ENCODE results near the gene PRR18. TPM values are rescaled to one million over a fixed set of nuclear protein-coding genes. Genes with fewer than 3 reads are reported as not detected.

The PRR18 gene
- total RNA-seq, result 0.29 TPM in 1 of 2 replicates, not detected in the other

GRCh38 chr6:166308033-166308768 is at the start of gene PRR18:
TSS of gene PRR18 (minus strand) at chr6:166308392. CDS start at chr6:166308142, 250 bp downstream.
- no peak for DNase-seq (ENCODE audit: insufficient read length, low spot score, missing footprints)
- Histone ChIP-seq H4K20me1 (ENCODE audit: insufficient read depth, low read length) (no peaks in the 10 kb centered on the region), H2AFZ (ENCODE audit: low read length) (no peak within 1 kb of the TSS), H3K36me3 (ENCODE audit: insufficient read depth, low read length) (no peaks in the 10 kb centered on the region), H3K9me3 (ENCODE audit: low read depth, low read length) (no peaks in the 10 kb centered on the region), H3K79me2 (ENCODE audit: insufficient read depth, low read length) (no peaks in the 10 kb centered on the region), H3K4me1 (ENCODE audit: insufficient read depth, low read length) (no peaks in the 10 kb centered on the region), H3K4me3 (ENCODE audit: insufficient read depth, low read length) (peak within 1 kb of the TSS; percentile 47), H3K27me3 (ENCODE audit: insufficient read depth, low read length) (peaks cover 49% of the 10 kb centered on the region), H3K27ac (ENCODE audit: low read depth, low read length) (no peak within 1 kb of the TSS), H3K4me2 (ENCODE audit: insufficient read depth, low read length) (no peak within 1 kb of the TSS)
- TF ChIP-seq CTCF (IDR thresholded peaks at IDR 0.05; ENCODE audit: extremely low read depth, low read depth, low read length), result no peak

GRCh38 chr6:166355552-166355951 is 47.4 kb upstream of the PRR18 start:
- H2AFZ ChIP-seq (ENCODE audit: low read length), result no peak overlapping the region
- peaks cover 4% of the 10 kb centered on the region for H3K4me1 ChIP-seq (ENCODE audit: insufficient read depth, low read length)
- H3K27me3 ChIP-seq (ENCODE audit: insufficient read depth, low read length), result peaks cover 6% of the 10 kb centered on the region
- H3K27ac ChIP-seq (ENCODE audit: low read depth, low read length), result no peak overlapping the region
- no peak for DNase-seq (ENCODE audit: insufficient read length, low spot score, missing footprints)
- H3K9me3 ChIP-seq (ENCODE audit: low read depth, low read length), result no peaks in the 10 kb centered on the region
- no peaks in the 10 kb centered on the region for H4K20me1 ChIP-seq (ENCODE audit: insufficient read depth, low read length)
- H3K4me2 ChIP-seq (ENCODE audit: insufficient read depth, low read length), result no peak overlapping the region
- no peak overlapping the region for H3K4me3 ChIP-seq (ENCODE audit: insufficient read depth, low read length)
- H3K79me2 ChIP-seq (ENCODE audit: insufficient read depth, low read length), result no peaks in the 10 kb centered on the region
- H3K36me3 ChIP-seq (ENCODE audit: insufficient read depth, low read length), result no peaks in the 10 kb centered on the region
- no peak for TF ChIP-seq CTCF (IDR thresholded peaks at IDR 0.05; ENCODE audit: extremely low read depth, low read depth, low read length)

GRCh38 chr6:166354965-166355364 is 46.8 kb upstream of the PRR18 start:
- DNase-seq (ENCODE audit: insufficient read length, low spot score, missing footprints), result no peak
- H3K9me3 ChIP-seq (ENCODE audit: low read depth, low read length), result no peaks in the 10 kb centered on the region
- no peak overlapping the region for H3K27ac ChIP-seq (ENCODE audit: low read depth, low read length)
- H2AFZ ChIP-seq (ENCODE audit: low read length), result no peak overlapping the region
- no peaks in the 10 kb centered on the region for H4K20me1 ChIP-seq (ENCODE audit: insufficient read depth, low read length)
- H3K4me1 ChIP-seq (ENCODE audit: insufficient read depth, low read length), result no peaks in the 10 kb centered on the region
- no peak overlapping the region for H3K4me3 ChIP-seq (ENCODE audit: insufficient read depth, low read length)
- H3K4me2 ChIP-seq (ENCODE audit: insufficient read depth, low read length), result no peak overlapping the region
- H3K27me3 ChIP-seq (ENCODE audit: insufficient read depth, low read length), result peaks cover 10% of the 10 kb centered on the region
- H3K36me3 ChIP-seq (ENCODE audit: insufficient read depth, low read length), result no peaks in the 10 kb centered on the region
- no peak for TF ChIP-seq CTCF (IDR thresholded peaks at IDR 0.05; ENCODE audit: extremely low read depth, low read depth, low read length)
- no peaks in the 10 kb centered on the region for H3K79me2 ChIP-seq (ENCODE audit: insufficient read depth, low read length)

GRCh38 chr6:166354143-166354542 is 46.0 kb upstream of the PRR18 start:
- H3K9me3 ChIP-seq (ENCODE audit: low read depth, low read length), result no peaks in the 10 kb centered on the region
- H3K27me3 ChIP-seq (ENCODE audit: insufficient read depth, low read length), result peaks cover 10% of the 10 kb centered on the region
- TF ChIP-seq CTCF (IDR thresholded peaks at IDR 0.05; ENCODE audit: extremely low read depth, low read depth, low read length), result no peak
- no peak overlapping the region for H3K27ac ChIP-seq (ENCODE audit: low read depth, low read length)
- no peaks in the 10 kb centered on the region for H3K36me3 ChIP-seq (ENCODE audit: insufficient read depth, low read length)
- DNase-seq (ENCODE audit: insufficient read length, low spot score, missing footprints), result no peak
- no peaks in the 10 kb centered on the region for H3K4me1 ChIP-seq (ENCODE audit: insufficient read depth, low read length)
- no peaks in the 10 kb centered on the region for H3K79me2 ChIP-seq (ENCODE audit: insufficient read depth, low read length)
- no peaks in the 10 kb centered on the region for H4K20me1 ChIP-seq (ENCODE audit: insufficient read depth, low read length)
- no peak overlapping the region for H3K4me3 ChIP-seq (ENCODE audit: insufficient read depth, low read length)
- H2AFZ ChIP-seq (ENCODE audit: low read length), result no peak overlapping the region
- no peak overlapping the region for H3K4me2 ChIP-seq (ENCODE audit: insufficient read depth, low read length)

Data from osteoblast (primary cell).